Measurements from ENCODE around the gene RGR.

GRCh38 chr10:84293574-84294016 is 48.7 kb downstream of the RGR start:
- no peak for TF ChIP-seq CTCF (conservative IDR thresholded peaks at IDR 0.05)
- TF ChIP-seq ZFX (IDR thresholded peaks at IDR 0.05), result no peak
